Testis (tissue), 2 donors: ENCODE measurements around the gene TMEM107.

Experiments
- CTCF ChIP-seq, 3 experiments: fragments of 450-650 bp in 2 of 3; fragments of 200-600 bp in 1 of 3; sonication (generic) in 1 of 3; IDR thresholded peaks; one replicate each; pipeline ENCODE4 v1.5.1; 2016 to 2019; ENCODE audit warnings: antibody characterized with exemption in 3 of 3, mild to moderate bottlenecking in 2 of 3, moderate library complexity in 1 of 3
- POLR2A ChIP-seq: fragments of 450-650 bp; IDR thresholded peaks from one replicate; pipeline ENCODE4 v1.6.1; 2017; ENCODE audit warnings: antibody characterized with exemption, mild to moderate bottlenecking, moderate library complexity

- TF ChIP-seq POLR2A: no peak
- TF ChIP-seq CTCF (IDR thresholded peaks at IDR 0.05): no peak
These were observed 49.6 kb downstream of the TMEM107 start for GRCh38 chr17:8126491-8127066.
